Activated CD4-positive, alpha-beta T cell treated with anti-CD3 and anti-CD28 coated beads, Interleukin-2, amount 10 ng/mL, durations not matched to agents 24 days and 14 days (primary cell): ENCODE measurements around the gene SIK2. TPM values are rescaled to one million over a fixed set of nuclear protein-coding genes. Genes with fewer than 3 reads are reported as not detected.

Source experiments
- DNase-seq: peaks from one replicate; pipeline ENCODE4 v3.0.0; 2022
- H3K27ac Mint-ChIP-seq: one replicate; pipeline ENCODE4 v1.8.0; 2022; ENCODE audit warnings: mild to moderate bottlenecking, mixed read lengths
- H3K27me3 Mint-ChIP-seq: one replicate; pipeline ENCODE4 v1.8.0; 2022; ENCODE audit warnings: mixed read lengths
- H3K36me3 Mint-ChIP-seq: one replicate; pipeline ENCODE4 v1.8.0; 2022; ENCODE audit warnings: low read depth, mild to moderate bottlenecking, mixed read lengths
- H3K4me1 Mint-ChIP-seq: one replicate; pipeline ENCODE4 v1.8.0; 2021; ENCODE audit warnings: mixed read lengths
- H3K4me3 Mint-ChIP-seq: one replicate; pipeline ENCODE4 v1.8.0; 2022; ENCODE audit warnings: mild to moderate bottlenecking, moderate library complexity, mixed read lengths
- H3K9me3 Mint-ChIP-seq: one replicate; pipeline ENCODE4 v1.8.0; 2021; ENCODE audit warnings: mixed read lengths
- intact Hi-C: fragments of 100-400 bp; cut with micrococcal nuclease; formaldehyde crosslinking; loops from one replicate; pipeline ENCODE4 v1.15.1; 2023
- total RNA-seq: library from RNA; stranded (reverse); gene quantifications from 2 replicates; pipeline ENCODE4 v1.2.3, GENCODE V29; 2022

Gene SIK2
- total RNA-seq, 1 donor from 2014 or later: 8.2 TPM

DNA sequence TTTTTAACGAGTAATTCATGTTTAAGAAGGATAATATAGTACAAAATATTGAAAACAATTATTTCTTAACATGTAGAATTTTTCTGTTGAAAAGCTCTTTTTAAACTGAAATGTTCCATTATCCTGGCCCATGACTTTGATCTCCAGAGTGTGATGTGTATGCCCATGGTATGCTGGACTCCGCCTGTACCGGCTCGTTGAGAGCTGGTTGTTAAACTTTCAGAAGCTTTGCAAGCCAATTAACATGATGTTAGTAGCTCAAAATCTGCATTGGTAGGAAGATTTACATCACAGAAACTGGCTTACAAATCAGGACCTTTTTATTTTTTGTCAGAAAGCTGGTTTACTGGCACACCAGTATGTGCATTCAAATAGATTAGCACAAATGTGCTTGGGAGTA, 15.0 kb downstream of the SIK2 start:
- H3K4me1 Mint-ChIP-seq: no peaks in the 10 kb centered on the region
- DNase-seq: no peak
- no peak overlapping the region for H3K4me3 Mint-ChIP-seq
- H3K9me3 Mint-ChIP-seq: no peaks in the 10 kb centered on the region
- no peaks in the 10 kb centered on the region for H3K27me3 Mint-ChIP-seq
- intact Hi-C loops: no loop called here
- H3K27ac Mint-ChIP-seq: no peak overlapping the region
- peaks cover 10% of the 10 kb centered on the region for H3K36me3 Mint-ChIP-seq

DNA sequence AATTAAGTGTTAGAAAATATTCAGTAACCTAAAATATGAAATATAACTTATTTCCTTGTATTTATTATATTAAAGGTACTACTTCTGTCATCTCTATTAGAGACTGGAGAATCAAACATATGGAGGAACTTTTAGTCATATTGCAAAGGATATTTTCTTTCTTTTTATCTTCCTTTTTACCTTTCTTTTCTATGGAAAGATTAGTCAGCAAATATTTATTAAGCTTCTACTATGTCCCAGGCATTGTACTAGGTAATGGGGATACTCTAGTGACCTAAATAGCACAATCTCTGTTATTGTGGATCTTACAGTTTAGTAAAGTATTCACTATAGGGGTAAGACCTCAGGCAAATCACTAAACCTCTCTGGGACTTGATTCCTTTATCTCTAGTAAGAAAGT, 18.3 kb downstream of the SIK2 start:
- H3K27ac Mint-ChIP-seq: no peak overlapping the region
- peaks cover 4% of the 10 kb centered on the region for H3K9me3 Mint-ChIP-seq
- intact Hi-C loops: no loop called here

DNA sequence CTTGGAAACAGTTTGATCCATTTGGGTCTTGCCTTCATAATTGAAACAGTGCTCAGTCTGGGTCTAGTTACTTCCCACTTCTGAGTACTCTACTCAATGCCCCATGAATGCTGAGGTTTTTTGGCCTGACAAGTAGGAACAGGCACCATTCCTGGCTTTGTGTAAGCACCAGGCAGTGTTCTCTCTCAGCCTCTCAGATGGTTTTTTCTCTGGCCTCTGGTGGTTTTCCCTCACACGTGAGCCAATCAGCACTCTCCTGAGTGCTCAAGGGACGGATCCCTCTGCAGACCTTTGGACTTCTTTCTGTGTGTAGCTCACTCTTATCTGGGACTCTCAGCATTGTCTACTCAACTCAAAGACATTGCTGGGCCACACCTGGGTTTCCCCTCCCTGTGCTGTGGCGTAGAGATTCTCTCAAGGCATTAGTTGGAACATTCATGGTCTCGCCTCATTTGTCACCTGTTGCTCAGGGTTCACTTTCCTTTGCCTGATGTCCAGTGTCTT, 21.3 kb downstream of the SIK2 start:
- H3K9me3 Mint-ChIP-seq: peaks cover 4% of the 10 kb centered on the region
- DNase-seq: no peak
- peaks cover 36% of the 10 kb centered on the region for H3K36me3 Mint-ChIP-seq
- H3K4me3 Mint-ChIP-seq: no peak overlapping the region
- no peaks in the 10 kb centered on the region for H3K27me3 Mint-ChIP-seq
- H3K27ac Mint-ChIP-seq: no peak overlapping the region
- H3K4me1 Mint-ChIP-seq: no peaks in the 10 kb centered on the region
- intact Hi-C loops: no loop called here

More for the DNA sequence above, 18.3 kb downstream of the SIK2 start:
- no peak for DNase-seq
- H3K4me3 Mint-ChIP-seq: no peak overlapping the region
- H3K4me1 Mint-ChIP-seq: no peaks in the 10 kb centered on the region
- peaks cover 38% of the 10 kb centered on the region for H3K36me3 Mint-ChIP-seq
- H3K27me3 Mint-ChIP-seq: no peaks in the 10 kb centered on the region

DNA sequence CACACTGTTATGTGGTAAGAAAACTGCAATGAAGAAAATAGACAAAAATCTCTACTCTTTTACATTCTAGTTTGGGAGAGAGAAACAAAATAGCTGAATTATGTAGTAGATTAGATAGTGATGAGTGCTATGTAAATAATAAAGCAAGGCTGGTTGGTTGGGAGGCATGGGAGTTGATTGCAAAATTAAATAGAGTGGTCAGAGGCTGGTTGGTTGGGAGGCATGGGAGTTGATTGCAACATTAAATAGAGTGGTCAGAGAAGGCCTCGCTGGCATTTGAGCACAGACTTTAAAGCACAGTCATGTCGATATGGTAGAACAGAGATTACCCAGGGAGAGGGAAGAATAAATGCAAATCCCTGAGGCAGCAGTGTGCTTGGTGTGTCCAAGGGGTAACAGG, 22.4 kb downstream of the SIK2 start:
- DNase-seq: no peak
- peaks cover 1% of the 10 kb centered on the region for H3K4me1 Mint-ChIP-seq
- peaks cover 4% of the 10 kb centered on the region for H3K9me3 Mint-ChIP-seq
- H3K4me3 Mint-ChIP-seq: no peak overlapping the region
- H3K27me3 Mint-ChIP-seq: no peaks in the 10 kb centered on the region
- H3K36me3 Mint-ChIP-seq: peaks cover 42% of the 10 kb centered on the region
- intact Hi-C loops: no loop called here
- H3K27ac Mint-ChIP-seq: no peak overlapping the region

DNA sequence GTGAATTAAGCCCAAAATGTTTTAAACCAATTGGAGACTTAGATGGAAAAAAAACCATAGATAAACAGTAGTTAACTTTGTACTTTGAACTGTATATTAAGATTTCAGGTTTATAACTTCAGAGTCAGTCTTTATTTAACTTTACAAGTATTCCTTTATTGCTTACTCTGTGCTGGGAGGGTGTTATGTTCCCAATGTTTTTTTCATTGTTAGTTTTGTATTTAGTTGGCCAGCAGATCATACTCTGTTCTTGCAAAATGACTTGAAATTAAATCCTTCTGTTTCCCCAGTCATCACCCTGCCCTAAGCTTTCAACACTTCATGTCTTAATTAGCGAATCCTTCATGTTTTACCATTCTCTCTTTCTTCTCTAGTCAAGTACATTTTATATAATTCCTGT, 25.3 kb downstream of the SIK2 start:
- intact Hi-C loops: no loop called here
- no peak for DNase-seq
- no peaks in the 10 kb centered on the region for H3K27me3 Mint-ChIP-seq
- peaks cover 4% of the 10 kb centered on the region for H3K9me3 Mint-ChIP-seq
- no peak overlapping the region for H3K27ac Mint-ChIP-seq
- peaks cover 1% of the 10 kb centered on the region for H3K4me1 Mint-ChIP-seq
- no peak overlapping the region for H3K4me3 Mint-ChIP-seq
- H3K36me3 Mint-ChIP-seq: peaks cover 34% of the 10 kb centered on the region

DNA sequence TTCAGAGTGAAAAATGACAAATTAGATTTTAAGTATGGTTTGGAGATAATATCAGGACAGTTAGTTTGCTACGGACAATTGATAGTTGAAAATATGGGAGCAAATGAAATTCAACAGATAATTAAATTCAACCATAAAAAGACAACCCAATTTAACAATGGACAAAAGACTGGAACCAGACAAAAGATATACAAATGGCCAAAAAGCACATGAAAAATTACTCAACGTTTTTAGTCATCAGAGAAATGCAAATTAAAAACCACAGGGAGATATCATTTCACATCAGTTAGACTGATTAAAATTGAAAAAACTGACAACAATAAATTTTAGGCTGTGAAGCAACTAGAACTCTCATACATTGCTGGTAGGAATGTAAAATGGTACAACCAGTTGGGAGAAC, 27.2 kb downstream of the SIK2 start:
- intact Hi-C loops: no loop called here
- H3K27ac Mint-ChIP-seq: no peak overlapping the region
- H3K9me3 Mint-ChIP-seq: no peaks in the 10 kb centered on the region
- H3K4me3 Mint-ChIP-seq: no peak overlapping the region
- peaks cover 12% of the 10 kb centered on the region for H3K4me1 Mint-ChIP-seq
- peaks cover 19% of the 10 kb centered on the region for H3K36me3 Mint-ChIP-seq
- no peak for DNase-seq
- no peaks in the 10 kb centered on the region for H3K27me3 Mint-ChIP-seq

DNA sequence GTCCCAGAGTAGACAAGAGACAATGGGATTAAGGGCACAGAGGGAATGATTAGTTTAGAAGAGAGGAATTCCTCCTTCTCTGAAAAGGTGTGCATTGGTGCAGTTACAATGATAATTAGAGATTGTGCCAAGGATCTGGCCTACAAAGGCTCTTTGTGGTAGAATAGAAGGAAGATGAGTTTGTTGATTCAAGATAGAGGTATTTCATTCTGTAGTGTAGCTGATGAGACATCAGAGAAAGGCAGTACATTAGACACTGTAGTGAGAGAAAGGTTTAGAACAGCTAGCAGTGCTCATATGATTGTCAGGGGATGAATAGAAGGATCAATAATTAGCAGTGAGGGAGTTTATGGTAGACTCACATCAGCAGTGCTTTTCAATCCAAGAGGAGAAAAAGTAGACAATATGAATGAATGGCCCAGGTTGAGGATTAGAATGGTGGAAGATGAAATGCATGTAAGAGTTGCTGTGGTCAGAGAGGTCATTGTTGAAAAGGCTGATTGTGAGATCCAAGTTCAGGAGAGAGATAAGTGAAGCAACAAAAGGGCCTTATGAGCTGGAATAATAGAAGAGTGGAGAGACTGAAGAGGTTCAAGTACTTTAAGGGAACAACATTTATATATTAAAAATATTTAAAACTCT, 28.9 kb downstream of the SIK2 start:
- DNase-seq: no peak
- Mint-ChIP-seq H3K9me3 (no peaks in the 10 kb centered on the region), H3K4me3 (no peak overlapping the region), H3K27ac (no peak overlapping the region), H3K4me1 (peaks cover 19% of the 10 kb centered on the region), H3K36me3 (peaks cover 11% of the 10 kb centered on the region), H3K27me3 (no peaks in the 10 kb centered on the region)
- intact Hi-C loops: no loop called here

GRCh38 chr11:111631666-111632039, 29.4 kb downstream of the SIK2 start:
- peak; percentile 67 for DNase-seq
- peaks cover 11% of the 10 kb centered on the region for H3K36me3 Mint-ChIP-seq
- H3K27ac Mint-ChIP-seq: no peak overlapping the region
- H3K27me3 Mint-ChIP-seq: no peaks in the 10 kb centered on the region
- H3K4me3 Mint-ChIP-seq: no peak overlapping the region
- intact Hi-C loops: no loop called here
- H3K4me1 Mint-ChIP-seq: peaks cover 19% of the 10 kb centered on the region
- H3K9me3 Mint-ChIP-seq: no peaks in the 10 kb centered on the region

GRCh38 chr11:111632516-111633220, 30.4 kb downstream of the SIK2 start:
- H3K36me3 Mint-ChIP-seq: peaks cover 11% of the 10 kb centered on the region
- intact Hi-C loops: no loop called here
- H3K27me3 Mint-ChIP-seq: no peaks in the 10 kb centered on the region
- no peak overlapping the region for H3K4me3 Mint-ChIP-seq
- H3K4me1 Mint-ChIP-seq: peaks cover 19% of the 10 kb centered on the region
- H3K27ac Mint-ChIP-seq: no peak overlapping the region
- H3K9me3 Mint-ChIP-seq: no peaks in the 10 kb centered on the region
- no peak for DNase-seq

- Mint-ChIP-seq H3K4me1 (peaks cover 25% of the 10 kb centered on the region), H3K9me3 (no peaks in the 10 kb centered on the region), H3K4me3 (no peak overlapping the region), H3K36me3 (peaks cover 14% of the 10 kb centered on the region), H3K27me3 (no peaks in the 10 kb centered on the region), H3K27ac (no peak overlapping the region)
- no peak for DNase-seq
- intact Hi-C loops: no loop called here
Measured at GRCh38 chr11:111633248-111633647, 31.0 kb downstream of the SIK2 start.

DNA sequence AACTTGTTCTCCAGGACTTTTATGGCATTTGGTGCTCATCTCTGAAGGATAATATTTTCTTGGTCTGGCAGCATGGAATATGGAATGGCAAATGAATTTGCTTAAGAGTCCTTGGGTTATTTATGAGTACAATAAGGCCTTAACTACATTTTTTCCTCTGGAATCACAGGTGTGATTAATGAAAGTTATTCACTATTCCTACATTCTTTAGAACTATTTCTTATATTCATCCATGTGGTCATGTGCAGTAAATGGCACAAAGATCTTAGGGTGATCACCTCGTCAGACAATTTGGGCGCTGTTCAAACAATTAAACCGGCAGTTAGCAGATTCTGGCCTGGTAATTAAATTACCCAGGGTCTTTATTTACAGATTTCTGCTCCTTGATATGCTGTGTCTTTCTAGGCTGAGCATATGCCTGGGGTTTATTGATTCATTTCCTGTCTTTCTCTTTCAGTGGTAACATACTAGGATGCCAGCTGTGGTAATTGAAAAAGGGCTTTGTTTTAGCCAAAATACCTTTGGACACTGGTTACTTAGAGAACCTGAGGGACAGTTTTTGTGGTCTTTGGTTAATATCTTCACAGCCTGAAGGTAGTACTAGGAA, 31.6 kb downstream of the SIK2 start:
- Mint-ChIP-seq H3K27ac (no peak overlapping the region), H3K27me3 (no peaks in the 10 kb centered on the region), H3K4me3 (no peak overlapping the region), H3K9me3 (no peaks in the 10 kb centered on the region), H3K36me3 (peaks cover 13% of the 10 kb centered on the region), H3K4me1 (peaks cover 29% of the 10 kb centered on the region)
- DNase-seq: no peak
- intact Hi-C loops: no loop called here

GRCh38 chr11:111634981-111635705, 32.9 kb downstream of the SIK2 start:
- DNase-seq: no peak
- no peak overlapping the region for H3K27ac Mint-ChIP-seq
- H3K9me3 Mint-ChIP-seq: no peaks in the 10 kb centered on the region
- H3K4me1 Mint-ChIP-seq: peaks cover 27% of the 10 kb centered on the region
- peaks cover 10% of the 10 kb centered on the region for H3K36me3 Mint-ChIP-seq
- intact Hi-C loops: no loop called here
- H3K4me3 Mint-ChIP-seq: no peak overlapping the region
- H3K27me3 Mint-ChIP-seq: no peaks in the 10 kb centered on the region

DNA sequence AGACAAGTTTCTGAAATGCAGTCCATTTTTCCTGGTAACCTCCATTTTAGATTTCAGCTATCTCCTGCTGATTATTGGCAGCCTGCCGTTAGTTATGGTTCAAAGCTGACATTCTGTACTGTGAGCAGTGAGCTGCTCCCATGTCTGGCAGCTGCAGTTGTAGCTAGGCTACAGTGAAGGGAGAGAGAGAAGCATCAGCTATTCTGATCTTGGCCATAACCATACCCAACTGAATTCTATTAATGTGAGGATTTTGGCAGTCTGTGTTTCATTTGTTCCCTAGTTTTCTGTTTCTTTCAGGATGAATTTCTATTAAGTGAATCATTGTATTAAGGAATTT, 33.4 kb downstream of the SIK2 start:
- Mint-ChIP-seq H3K36me3 (peaks cover 10% of the 10 kb centered on the region), H3K27me3 (no peaks in the 10 kb centered on the region)
- intact Hi-C loops: no loop called here

DNA sequence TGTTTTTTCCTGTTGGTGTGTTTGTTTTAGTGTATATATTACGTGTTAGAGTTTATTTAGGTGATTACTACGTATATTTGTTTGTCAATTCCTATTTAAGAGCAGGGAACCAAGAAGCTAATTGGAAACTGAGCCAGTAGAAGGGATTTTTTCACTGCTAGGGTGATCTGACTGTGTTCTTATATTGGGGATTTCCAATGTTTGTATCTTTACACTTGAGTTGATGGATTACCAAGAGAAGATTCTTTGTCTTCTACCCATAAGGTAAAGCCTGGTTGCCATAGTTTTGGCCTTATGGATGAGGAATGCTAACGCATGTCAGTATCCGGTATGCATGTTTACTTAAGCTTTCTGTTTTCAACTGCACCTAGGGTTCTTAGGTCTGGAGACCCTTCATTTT, 35.6 kb downstream of the SIK2 start:
- H3K27me3 Mint-ChIP-seq: no peaks in the 10 kb centered on the region
- H3K36me3 Mint-ChIP-seq: peaks cover 12% of the 10 kb centered on the region
- H3K4me3 Mint-ChIP-seq: no peak overlapping the region
- intact Hi-C loops: no loop called here
- H3K4me1 Mint-ChIP-seq: peaks cover 27% of the 10 kb centered on the region
- no peaks in the 10 kb centered on the region for H3K9me3 Mint-ChIP-seq
- H3K27ac Mint-ChIP-seq: no peak overlapping the region
- DNase-seq: no peak

More for the DNA sequence above, 33.4 kb downstream of the SIK2 start:
- Mint-ChIP-seq H3K9me3 (no peaks in the 10 kb centered on the region), H3K4me3 (no peak overlapping the region), H3K27ac (no peak overlapping the region), H3K4me1 (peaks cover 27% of the 10 kb centered on the region)
- DNase-seq: no peak
